Measurements from ENCODE around the gene JAG2.

DNA sequence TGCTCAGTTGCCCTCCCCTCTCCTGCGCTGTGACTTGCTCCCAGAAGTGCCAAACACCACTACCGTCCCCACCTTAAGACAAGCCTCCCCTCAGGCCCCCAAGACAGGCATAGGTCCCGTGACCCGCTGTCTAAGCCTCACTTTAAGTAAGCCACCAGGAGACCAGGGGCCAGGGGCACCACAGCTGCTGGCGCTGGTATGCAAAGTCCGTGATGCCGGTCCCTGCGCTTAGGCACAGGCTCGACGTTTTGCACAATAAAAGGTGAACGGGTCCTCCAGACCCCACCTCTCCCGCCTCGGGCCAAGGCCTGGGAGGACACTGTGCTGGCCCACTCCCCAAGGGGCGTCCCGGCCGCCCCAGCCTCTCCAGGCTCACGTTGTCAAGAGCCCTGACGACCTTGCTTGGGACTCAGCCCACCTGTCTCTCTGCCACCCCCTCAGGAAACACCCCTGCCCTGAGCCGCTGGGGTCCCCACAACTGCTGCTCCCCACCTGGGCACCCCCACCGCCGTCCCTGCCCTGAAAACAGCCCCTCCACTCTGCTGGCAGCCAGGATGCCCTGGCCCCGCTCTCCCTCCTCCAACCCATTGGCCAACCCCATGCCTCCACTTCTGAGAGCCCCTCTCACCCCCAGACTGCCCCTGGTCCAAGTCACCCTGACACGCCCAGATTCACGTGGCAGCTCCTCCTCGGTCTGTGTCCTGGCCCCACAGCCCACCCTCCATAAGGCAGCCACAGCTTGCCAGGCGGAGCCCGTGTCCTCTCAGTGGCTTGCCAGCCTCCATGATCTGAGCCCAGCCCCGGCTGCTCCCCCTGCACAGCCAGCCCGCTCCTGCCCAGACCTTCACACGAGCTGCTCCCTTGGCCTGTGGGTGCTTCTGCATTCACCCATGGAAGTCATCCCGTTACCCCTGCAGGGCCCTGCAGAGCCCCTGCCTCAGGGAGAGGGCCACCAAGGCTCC is 11.9 kb downstream of the JAG2 start:
- no peak for TF ChIP-seq TOX (CRISPR knock-in tag; IDR thresholded peaks at IDR 0.05; ENCODE audit: borderline replicate concordance)
- no peak for TF ChIP-seq SNAI2 (CRISPR knock-in tag; IDR thresholded peaks at IDR 0.05)
- TF ChIP-seq PPARA (CRISPR knock-in tag; IDR thresholded peaks at IDR 0.05; ENCODE audit: borderline replicate concordance) = no peak
- no peak for TF ChIP-seq RARB (CRISPR knock-in tag; IDR thresholded peaks at IDR 0.05)
- TF ChIP-seq, protein P1, sequence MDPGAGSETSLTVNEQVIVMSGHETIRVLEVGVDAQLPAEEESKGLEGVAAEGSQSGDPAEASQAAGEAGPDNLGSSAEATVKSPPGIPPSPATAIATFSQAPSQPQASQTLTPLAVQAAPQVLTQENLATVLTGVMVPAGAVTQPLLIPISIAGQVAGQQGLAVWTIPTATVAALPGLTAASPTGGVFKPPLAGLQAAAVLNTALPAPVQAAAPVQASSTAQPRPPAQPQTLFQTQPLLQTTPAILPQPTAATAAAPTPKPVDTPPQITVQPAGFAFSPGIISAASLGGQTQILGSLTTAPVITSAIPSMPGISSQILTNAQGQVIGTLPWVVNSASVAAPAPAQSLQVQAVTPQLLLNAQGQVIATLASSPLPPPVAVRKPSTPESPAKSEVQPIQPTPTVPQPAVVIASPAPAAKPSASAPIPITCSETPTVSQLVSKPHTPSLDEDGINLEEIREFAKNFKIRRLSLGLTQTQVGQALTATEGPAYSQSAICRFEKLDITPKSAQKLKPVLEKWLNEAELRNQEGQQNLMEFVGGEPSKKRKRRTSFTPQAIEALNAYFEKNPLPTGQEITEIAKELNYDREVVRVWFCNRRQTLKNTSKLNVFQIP (CRISPR knock-in tag; IDR thresholded peaks at IDR 0.05; ENCODE audit: borderline replicate concordance, low read depth) = no peak
- TF ChIP-seq CSDC2 (CRISPR knock-in tag; IDR thresholded peaks at IDR 0.05) = no peak
- TF ChIP-seq ZNF565 (CRISPR knock-in tag; conservative IDR thresholded peaks at IDR 0.05; ENCODE audit: low read depth) = no peak
- TF ChIP-seq ARNTL (CRISPR knock-in tag; IDR thresholded peaks at IDR 0.05; ENCODE audit: borderline replicate concordance, low read depth) = no peak
- no peak for TF ChIP-seq GLIS3 (CRISPR knock-in tag; IDR thresholded peaks at IDR 0.05)
- TF ChIP-seq, protein P2, sequence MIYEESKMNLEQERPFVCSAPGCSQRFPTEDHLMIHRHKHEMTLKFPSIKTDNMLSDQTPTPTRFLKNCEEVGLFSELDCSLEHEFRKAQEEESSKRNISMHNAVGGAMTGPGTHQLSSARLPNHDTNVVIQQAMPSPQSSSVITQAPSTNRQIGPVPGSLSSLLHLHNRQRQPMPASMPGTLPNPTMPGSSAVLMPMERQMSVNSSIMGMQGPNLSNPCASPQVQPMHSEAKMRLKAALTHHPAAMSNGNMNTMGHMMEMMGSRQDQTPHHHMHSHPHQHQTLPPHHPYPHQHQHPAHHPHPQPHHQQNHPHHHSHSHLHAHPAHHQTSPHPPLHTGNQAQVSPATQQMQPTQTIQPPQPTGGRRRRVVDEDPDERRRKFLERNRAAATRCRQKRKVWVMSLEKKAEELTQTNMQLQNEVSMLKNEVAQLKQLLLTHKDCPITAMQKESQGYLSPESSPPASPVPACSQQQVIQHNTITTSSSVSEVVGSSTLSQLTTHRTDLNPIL (CRISPR knock-in tag; IDR thresholded peaks at IDR 0.05; ENCODE audit: low read depth) = no peak
- TF ChIP-seq ZC3H10 (CRISPR knock-in tag; IDR thresholded peaks at IDR 0.05) = no peak
- TF ChIP-seq BACH2 (CRISPR knock-in tag; IDR thresholded peaks at IDR 0.05; ENCODE audit: borderline replicate concordance) = no peak
- TF ChIP-seq ZFP30 (CRISPR knock-in tag; IDR thresholded peaks at IDR 0.05) = no peak
